GM12878 (cell line): Measurements from ENCODE around the gene NOS1AP.

ENCODE experiments used
- BCLAF1 ChIP-seq: fragments of 450-650 bp; IDR thresholded peaks from 2 replicates; pipeline ENCODE4 v1.6.1; 2017; ENCODE audit warnings: antibody characterized with exemption, mild to moderate bottlenecking, moderate library complexity
- KAT2A ChIP-seq: conservative IDR thresholded peaks from 2 replicates; pipeline ENCODE4 v1.6.1; 2011; ENCODE audit warnings: low read depth, low read length; ENCODE audit not compliant: control insufficient read depth
- MXI1 ChIP-seq: fragments of 150-350 bp; IDR thresholded peaks from 2 replicates; pipeline ENCODE4 v1.6.1; 2011; ENCODE audit warnings: low read depth, mild to moderate bottlenecking, inconsistent platforms, low read length, improper control_type of control experiment
- POU2F2 ChIP-seq: IDR thresholded peaks from 3 replicates; pipeline ENCODE4 v1.6.1; 2011; ENCODE audit warnings: low read depth, mild to moderate bottlenecking, low read length, borderline replicate concordance
- YY1 ChIP-seq: IDR thresholded peaks from 2 replicates; pipeline ENCODE4 v1.6.1; 2011; ENCODE audit warnings: low read depth, mild to moderate bottlenecking, low read length
- ZNF384 ChIP-seq: IDR thresholded peaks from 2 replicates; pipeline ENCODE4 v1.6.1; 2012; ENCODE audit warnings: low read depth, mild to moderate bottlenecking, low read length, improper control_type of control experiment, borderline replicate concordance
- ZZZ3 ChIP-seq: IDR thresholded peaks from 2 replicates; pipeline ENCODE4 v1.6.1; 2011; ENCODE audit warnings: low read depth; ENCODE audit not compliant: control insufficient read depth, insufficient read length
- TF ChIP-seq, protein P1 (sequence below): fragments of 450-650 bp; formaldehyde crosslinking; IDR thresholded peaks from 2 replicates; pipeline ENCODE4 v1.5.0; 2022; ENCODE audit warnings: mild to moderate bottlenecking, missing genetic modification characterization

GRCh38 chr1:162275622-162276175 is 206.2 kb downstream of the NOS1AP start:
- TF ChIP-seq YY1 (no peak), ZZZ3 (no peak), MXI1 (no peak), BCLAF1 (no peak), KAT2A (no peak), POU2F2 (no peak), ZNF384 (no peak)
- TF ChIP-seq, protein P1, sequence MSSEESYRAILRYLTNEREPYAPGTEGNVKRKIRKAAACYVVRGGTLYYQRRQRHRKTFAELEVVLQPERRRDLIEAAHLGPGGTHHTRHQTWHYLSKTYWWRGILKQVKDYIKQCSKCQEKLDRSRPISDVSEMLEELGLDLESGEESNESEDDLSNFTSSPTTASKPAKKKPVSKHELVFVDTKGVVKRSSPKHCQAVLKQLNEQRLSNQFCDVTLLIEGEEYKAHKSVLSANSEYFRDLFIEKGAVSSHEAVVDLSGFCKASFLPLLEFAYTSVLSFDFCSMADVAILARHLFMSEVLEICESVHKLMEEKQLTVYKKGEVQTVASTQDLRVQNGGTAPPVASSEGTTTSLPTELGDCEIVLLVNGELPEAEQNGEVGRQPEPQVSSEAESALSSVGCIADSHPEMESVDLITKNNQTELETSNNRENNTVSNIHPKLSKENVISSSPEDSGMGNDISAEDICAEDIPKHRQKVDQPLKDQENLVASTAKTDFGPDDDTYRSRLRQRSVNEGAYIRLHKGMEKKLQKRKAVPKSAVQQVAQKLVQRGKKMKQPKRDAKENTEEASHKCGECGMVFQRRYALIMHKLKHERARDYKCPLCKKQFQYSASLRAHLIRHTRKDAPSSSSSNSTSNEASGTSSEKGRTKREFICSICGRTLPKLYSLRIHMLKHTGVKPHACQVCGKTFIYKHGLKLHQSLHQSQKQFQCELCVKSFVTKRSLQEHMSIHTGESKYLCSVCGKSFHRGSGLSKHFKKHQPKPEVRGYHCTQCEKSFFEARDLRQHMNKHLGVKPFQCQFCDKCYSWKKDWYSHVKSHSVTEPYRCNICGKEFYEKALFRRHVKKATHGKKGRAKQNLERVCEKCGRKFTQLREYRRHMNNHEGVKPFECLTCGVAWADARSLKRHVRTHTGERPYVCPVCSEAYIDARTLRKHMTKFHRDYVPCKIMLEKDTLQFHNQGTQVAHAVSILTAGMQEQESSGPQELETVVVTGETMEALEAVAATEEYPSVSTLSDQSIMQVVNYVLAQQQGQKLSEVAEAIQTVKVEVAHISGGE (CRISPR knock-in tag), result no peak
